ENCODE results near the gene ABRACL. TPM values are rescaled to one million over a fixed set of nuclear protein-coding genes. Genes with fewer than 3 reads are reported as not detected.
A peak's percentile ranks its signal among the peaks of the same experiment; 100 is the strongest.

Gene ABRACL
- total and polyA plus RNA-seq, 2 of the 4 experiments (the other 2 are of a cell fraction) = 16.0 to 27.9 TPM

DNA sequence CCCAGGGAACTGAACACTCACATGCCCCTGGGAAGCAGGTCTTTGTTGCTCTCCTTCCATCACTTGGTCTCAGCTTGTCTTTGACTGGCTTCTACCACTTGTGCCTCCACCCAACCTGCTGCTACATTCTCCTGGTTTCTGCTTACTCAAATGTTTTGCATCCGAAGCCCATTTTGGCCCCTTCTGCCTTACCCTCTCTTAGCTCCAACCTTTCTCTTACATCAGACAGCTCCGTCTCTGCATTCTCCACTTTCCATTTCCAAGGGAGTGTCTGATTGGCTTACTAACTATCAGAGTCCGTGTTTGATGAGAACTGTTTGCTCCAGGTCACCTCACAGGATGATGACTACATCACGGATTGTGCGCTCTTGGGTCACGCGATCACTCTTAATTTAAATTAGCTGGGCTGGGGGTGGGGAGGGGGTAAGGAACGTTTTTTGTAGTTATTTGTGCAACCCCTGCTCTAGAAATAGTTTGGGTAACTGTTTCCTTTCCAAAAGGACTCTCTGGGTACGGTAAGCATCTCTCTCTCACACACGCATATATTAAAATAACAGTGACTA, 844 bp upstream of the ABRACL start:
- 60% methylated on average over 1 of the region's 10 CpGs; no CpG with 5 or more reads in 1 of the 2 experiments for WGBS, 2 experiments (ENCODE audit: extremely low coverage in 2 of 2, insufficient read length in 1 of 2)
- H4K5ac ChIP-seq (ENCODE audit: low read depth, low read length) = no peak overlapping the region
- intact Hi-C loops (cut with micrococcal nuclease) = no loop called here

More for the DNA sequence above, 844 bp upstream of the ABRACL start:
- peaks cover 5% of the 10 kb centered on the region; the same call in 1 of the 2 replicates for H3K9me1 ChIP-seq (ENCODE audit: insufficient read depth, low read length)
- no peak overlapping the region for H3K27ac ChIP-seq (ENCODE audit: insufficient read depth, low read length)
- CTCF ChIA-PET = no interaction called here
- no peaks in the 10 kb centered on the region for H3K27me3 ChIP-seq (ENCODE audit: control insufficient read depth, insufficient read depth, low read length)
- H2AK5ac ChIP-seq (ENCODE audit: low read depth, low read length) = peak overlapping the region; percentile 55; the same call in 1 of the 2 replicates
- ATAC-seq (ENCODE audit: low read depth) (0 out of 2 replicates have a peak, but pooled peaks have one; percentile 9), DNase-seq (peak; percentile 63)
- H2AFZ ChIP-seq (replicated peaks; ENCODE audit: low read length, poor library complexity) = peak overlapping the region; percentile 81
- H2BK5ac ChIP-seq (ENCODE audit: low read depth, low read length, poor library complexity, severe bottlenecking) = no peak overlapping the region
- H2AK9ac ChIP-seq (replicated peaks; ENCODE audit: low read depth, low read length, poor library complexity) = peak overlapping the region; percentile 74
- POLR2A ChIA-PET (ENCODE audit: unreplicated experiment) = interaction anchor here (0.5 to 0.6 kb wide), 2 partner anchors 36 to 137 kb away, joined by 3 to 9 read pairs; no protein-coding TSS in a partner anchor
- in situ Hi-C loops (cut with MboI; ENCODE audit: low sequenced_read_pairs) = no loop called here
- H3K23ac ChIP-seq (ENCODE audit: low read depth, low read length) = peak overlapping the region; percentile 29; the same call in 1 of the 2 replicates
- peak overlapping the region; percentile 15 for H2BK120ac ChIP-seq (ENCODE audit: low read depth, low read length)
- H3K4me1 ChIP-seq (ENCODE audit: control insufficient read depth, insufficient read depth, low read length) = no peaks in the 10 kb centered on the region; the same call in 1 of the 2 replicates
- H4K8ac ChIP-seq (ENCODE audit: low read depth in 2 of 2, low read length in 2 of 2) = peak overlapping the region in 1 of 2 experiments; percentile 7; a peak in 2 of 4 replicates
- H4K91ac ChIP-seq (ENCODE audit: insufficient read depth, low read depth, low read length) = 0 out of 2 replicates have a peak overlapping the region, but pooled peaks have one; percentile 25
- H4K20me1 ChIP-seq (ENCODE audit: insufficient read depth, low read length) = no peaks in the 10 kb centered on the region
- peak overlapping the region; percentile 2; the same call in 1 of the 2 replicates for H3K14ac ChIP-seq (replicated peaks; ENCODE audit: low read depth, low read length)
- H3K9ac ChIP-seq (ENCODE audit: low read depth, low read length) = 0 out of 2 replicates have a peak overlapping the region, but pooled peaks have one; percentile 9
- 0 out of 2 replicates have a peak overlapping the region, but pooled peaks have one; percentile 0 for H2BK20ac ChIP-seq (ENCODE audit: low read depth, low read length)
- peaks cover 5 to 35% of the 10 kb centered on the region in 2 experiments for H3K79me1 ChIP-seq (ENCODE audit: low read depth in 1 of 2, low read length in 2 of 2)
- peak overlapping the region; percentile 17 for H3K4ac ChIP-seq (ENCODE audit: low read depth, low read length)
- H3K36me3 ChIP-seq (ENCODE audit: control insufficient read depth, insufficient read depth, low read length) = no peaks in the 10 kb centered on the region
- dilution Hi-C loops (cut with HindIII; ENCODE audit: low sequenced_read_pairs, unreplicated experiment) = no loop called here
- no TSS peak for BruUV-seq (replicated peaks)
- H3K9me3 ChIP-seq (ENCODE audit: control insufficient read depth, insufficient read depth, low read length) = no peaks in the 10 kb centered on the region
- no peak overlapping the region for H3K18ac ChIP-seq (ENCODE audit: low read depth, low read length)
- H3K4me3 ChIP-seq (ENCODE audit: insufficient read depth, low read depth, low read length) = peak overlapping the region; percentile 98; the same call in 1 of the 2 replicates
- peak overlapping the region; percentile 87 for H3K4me2 ChIP-seq (ENCODE audit: low read depth, low read length)
- no peak overlapping the region for H3K56ac ChIP-seq (ENCODE audit: extremely low read depth, insufficient read depth, low read length)
- TF ChIP-seq MAZ (IDR thresholded peaks at IDR 0.05; ENCODE audit: borderline replicate concordance, low read depth, low read length) (no peak), BHLHE40 (IDR thresholded peaks at IDR 0.05; ENCODE audit: low read depth, low read length) (0 out of 2 replicates have a peak, but pooled peaks have one; percentile 27)
- peak overlapping the region; percentile 32; the same call in 1 of the 3 replicates for H2BK15ac ChIP-seq (ENCODE audit: low read depth, low read length)

Data from IMR-90 (cell line).